ENCODE data around the gene CHTF8. TPM values are rescaled to one million over a fixed set of nuclear protein-coding genes. Genes with fewer than 3 reads are reported as not detected.

CHTF8 gene
- total and polyA plus RNA-seq, 2 experiments from 2014 or later = 56.7 to 69.9 TPM

- no peak overlapping the region for H3K27ac ChIP-seq
- DNase-seq = no peak
- H3K36me3 ChIP-seq (ENCODE audit: low read depth) = no peaks in the 10 kb centered on the region; the same call in 1 of the 2 replicates
- H3F3A ChIP-seq (ENCODE audit: insufficient read depth) = no peaks in the 10 kb centered on the region
- no peaks in the 10 kb centered on the region for H3K27me3 ChIP-seq (replicated peaks; ENCODE audit: insufficient read depth)
- no peaks in the 10 kb centered on the region for H3K4me1 ChIP-seq (ENCODE audit: insufficient read depth)
- no peak for TF ChIP-seq EZH2 (IDR thresholded peaks at IDR 0.05; ENCODE audit: insufficient read depth, poor library complexity, severe bottlenecking)
- no peak for TF ChIP-seq EZH2phosphoT487 (IDR thresholded peaks at IDR 0.05; ENCODE audit: insufficient read depth, low read depth)
- H3K9me2 ChIP-seq (ENCODE audit: insufficient read depth) = no peaks in the 10 kb centered on the region
- H3K9ac ChIP-seq = no peak overlapping the region
- in situ Hi-C loops (cut with MboI) = loop anchor here (10.0 to 25.0 kb wide), 2 partner anchors 403 to 591 kb away; no protein-coding TSS in a partner anchor
- H2AFZ ChIP-seq = no peak overlapping the region
- no peaks in the 10 kb centered on the region for H3K79me2 ChIP-seq (ENCODE audit: insufficient read depth)
- H3K9me3 ChIP-seq (ENCODE audit: low read depth) = no peaks in the 10 kb centered on the region
- no peak overlapping the region for H3K4me2 ChIP-seq (ENCODE audit: unreplicated experiment)
- WGBS, 2 experiments (ENCODE audit: low coverage in 1 of 2, low lambda C conversion rate in 2 of 2, missing lambda C conversion rate in 2 of 2) = 99 to 100% methylated on average over 4 to 5 of the region's 5 CpGs
- no peak overlapping the region for H3K4me3 ChIP-seq
- no peaks in the 10 kb centered on the region for H4K20me1 ChIP-seq (ENCODE audit: insufficient read depth)
These were observed 17.0 kb downstream of the CHTF8 start for GRCh38 chr16:69115361-69115760.

GRCh38 chr16:69114976-69115355, 17.4 kb downstream of the CHTF8 start:
- 97 to 98% methylated on average over 6 of the region's 6 CpGs for WGBS, 2 experiments (ENCODE audit: low coverage in 1 of 2, low lambda C conversion rate in 2 of 2, missing lambda C conversion rate in 2 of 2)
- no peaks in the 10 kb centered on the region for H3K9me3 ChIP-seq (ENCODE audit: low read depth)
- in situ Hi-C loops (cut with MboI) = loop anchor here (10.0 to 25.0 kb wide), 2 partner anchors 403 to 590 kb away; no protein-coding TSS in a partner anchor
- no peaks in the 10 kb centered on the region for H3K27me3 ChIP-seq (replicated peaks; ENCODE audit: insufficient read depth)
- TF ChIP-seq EZH2 (IDR thresholded peaks at IDR 0.05; ENCODE audit: insufficient read depth, poor library complexity, severe bottlenecking) (no peak), EZH2phosphoT487 (IDR thresholded peaks at IDR 0.05; ENCODE audit: insufficient read depth, low read depth) (no peak)
- no peaks in the 10 kb centered on the region for H3K4me1 ChIP-seq (ENCODE audit: insufficient read depth)
- H4K20me1 ChIP-seq (ENCODE audit: insufficient read depth) = no peaks in the 10 kb centered on the region
- no peaks in the 10 kb centered on the region for H3K9me2 ChIP-seq (ENCODE audit: insufficient read depth)
- H3K27ac ChIP-seq = no peak overlapping the region
- H3K79me2 ChIP-seq (ENCODE audit: insufficient read depth) = no peaks in the 10 kb centered on the region
- no peak overlapping the region for H2AFZ ChIP-seq
- H3K9ac ChIP-seq = no peak overlapping the region
- H3K36me3 ChIP-seq (ENCODE audit: low read depth) = no peaks in the 10 kb centered on the region; the same call in 1 of the 2 replicates
- no peaks in the 10 kb centered on the region for H3F3A ChIP-seq (ENCODE audit: insufficient read depth)
- no peak for DNase-seq
- no peak overlapping the region for H3K4me3 ChIP-seq
- no peak overlapping the region for H3K4me2 ChIP-seq (ENCODE audit: unreplicated experiment)

DNA sequence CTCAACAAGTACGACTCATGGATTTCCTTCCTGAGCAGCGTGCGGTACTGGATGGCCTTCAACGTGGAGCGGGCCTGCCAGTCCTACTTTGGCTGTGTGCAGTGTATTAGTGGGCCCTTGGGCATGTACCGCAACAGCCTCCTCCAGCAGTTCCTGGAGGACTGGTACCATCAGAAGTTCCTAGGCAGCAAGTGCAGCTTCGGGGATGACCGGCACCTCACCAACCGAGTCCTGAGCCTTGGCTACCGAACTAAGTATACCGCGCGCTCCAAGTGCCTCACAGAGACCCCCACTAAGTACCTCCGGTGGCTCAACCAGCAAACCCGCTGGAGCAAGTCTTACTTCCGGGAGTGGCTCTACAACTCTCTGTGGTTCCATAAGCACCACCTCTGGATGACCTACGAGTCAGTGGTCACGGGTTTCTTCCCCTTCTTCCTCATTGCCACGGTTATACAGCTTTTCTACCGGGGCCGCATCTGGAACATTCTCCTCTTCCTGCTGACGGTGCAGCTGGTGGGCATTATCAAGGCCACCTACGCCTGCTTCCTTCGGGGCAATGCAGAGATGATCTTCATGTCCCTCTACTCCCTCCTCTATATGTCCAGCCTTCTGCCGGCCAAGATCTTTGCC, 17.9 kb downstream of the CHTF8 start:
- H3K4me3 ChIP-seq = no peak overlapping the region
- H3K4me1 ChIP-seq (ENCODE audit: insufficient read depth) = no peaks in the 10 kb centered on the region
- H2AFZ ChIP-seq = no peak overlapping the region
- H3K4me2 ChIP-seq (ENCODE audit: unreplicated experiment) = no peak overlapping the region
- 94 to 95% methylated on average over 25 of the region's 25 CpGs for WGBS, 2 experiments (ENCODE audit: low coverage in 1 of 2, low lambda C conversion rate in 2 of 2, missing lambda C conversion rate in 2 of 2)
- no peaks in the 10 kb centered on the region for H3K36me3 ChIP-seq (ENCODE audit: low read depth)
- H3K9me2 ChIP-seq (ENCODE audit: insufficient read depth) = no peaks in the 10 kb centered on the region
- H3K27ac ChIP-seq = no peak overlapping the region
- H3F3A ChIP-seq (ENCODE audit: insufficient read depth) = no peaks in the 10 kb centered on the region
- no peaks in the 10 kb centered on the region for H4K20me1 ChIP-seq (ENCODE audit: insufficient read depth)
- in situ Hi-C loops (cut with MboI) = loop anchor here (10.0 to 25.0 kb wide), 2 partner anchors 402 to 590 kb away; no protein-coding TSS in a partner anchor
- no peak overlapping the region for H3K9ac ChIP-seq
- no peaks in the 10 kb centered on the region for H3K9me3 ChIP-seq (ENCODE audit: low read depth)
- TF ChIP-seq EZH2phosphoT487 (IDR thresholded peaks at IDR 0.05; ENCODE audit: insufficient read depth, low read depth) = no peak
- no peak for TF ChIP-seq EZH2 (IDR thresholded peaks at IDR 0.05; ENCODE audit: insufficient read depth, poor library complexity, severe bottlenecking)
- no peaks in the 10 kb centered on the region for H3K79me2 ChIP-seq (ENCODE audit: insufficient read depth)
- no peak for DNase-seq
- H3K27me3 ChIP-seq (replicated peaks; ENCODE audit: insufficient read depth) = no peaks in the 10 kb centered on the region

GRCh38 chr16:69113216-69113615, 19.2 kb downstream of the CHTF8 start:
- Histone ChIP-seq H3K4me1 (ENCODE audit: insufficient read depth) (no peaks in the 10 kb centered on the region), H4K20me1 (ENCODE audit: insufficient read depth) (no peaks in the 10 kb centered on the region), H3K27ac (no peak overlapping the region), H3K4me3 (no peak overlapping the region), H3K36me3 (ENCODE audit: low read depth) (no peaks in the 10 kb centered on the region), H3K27me3 (replicated peaks; ENCODE audit: insufficient read depth) (no peaks in the 10 kb centered on the region), H3F3A (ENCODE audit: insufficient read depth) (no peaks in the 10 kb centered on the region), H3K9me2 (ENCODE audit: insufficient read depth) (no peaks in the 10 kb centered on the region), H3K9ac (no peak overlapping the region), H2AFZ (no peak overlapping the region), H3K9me3 (ENCODE audit: low read depth) (no peaks in the 10 kb centered on the region), H3K79me2 (ENCODE audit: insufficient read depth) (no peaks in the 10 kb centered on the region), H3K4me2 (ENCODE audit: unreplicated experiment) (no peak overlapping the region)
- 89 to 94% methylated on average over 7 of the region's 7 CpGs for WGBS, 2 experiments (ENCODE audit: low coverage in 1 of 2, low lambda C conversion rate in 2 of 2, missing lambda C conversion rate in 2 of 2)
- no peak for TF ChIP-seq EZH2phosphoT487 (IDR thresholded peaks at IDR 0.05; ENCODE audit: insufficient read depth, low read depth)
- no peak for TF ChIP-seq EZH2 (IDR thresholded peaks at IDR 0.05; ENCODE audit: insufficient read depth, poor library complexity, severe bottlenecking)
- in situ Hi-C loops (cut with MboI) = loop anchor here (10.0 to 25.0 kb wide), 2 partner anchors 401 to 588 kb away; no protein-coding TSS in a partner anchor
- DNase-seq = no peak
